KMS-11 (cell line): ENCODE results near the gene PTPN4.
A peak's percentile ranks its signal among the peaks of the same experiment; 100 is the strongest.

ENCODE experiments used
- H2AFZ ChIP-seq: fragments of 200-600 bp; sonication (generic); 2 replicates; pipeline ENCODE4 v1.6.1; 2016; ENCODE audit warnings: antibody characterized with exemption, mixed run types, low read depth
- H3K27ac ChIP-seq: fragments of 200-600 bp; sonication (generic); 2 replicates; pipeline ENCODE4 v1.6.1; 2016; ENCODE audit warnings: mild to moderate bottlenecking, mixed run types
- H3K27me3 ChIP-seq: fragments of 200-600 bp; sonication (generic); 2 replicates; pipeline ENCODE4 v1.6.1; 2017; ENCODE audit warnings: mild to moderate bottlenecking, low read depth, mixed run types, moderate library complexity; ENCODE audit not compliant: insufficient read depth
- H3K36me3 ChIP-seq: fragments of 200-600 bp; sonication (generic); 2 replicates; pipeline ENCODE4 v1.6.1; 2017; ENCODE audit warnings: mild to moderate bottlenecking, mixed run types; ENCODE audit not compliant: insufficient read depth
- H3K4me1 ChIP-seq: fragments of 200-600 bp; sonication (generic); 2 replicates; pipeline ENCODE4 v1.6.1; 2016; ENCODE audit warnings: mild to moderate bottlenecking, low read depth, mixed run types; ENCODE audit not compliant: poor library complexity, severe bottlenecking
- H3K4me2 ChIP-seq: fragments of 200-600 bp; sonication (generic); 2 replicates; pipeline ENCODE4 v1.7.0; 2016; ENCODE audit warnings: mild to moderate bottlenecking, mixed run types
- H3K4me3 ChIP-seq: fragments of 200-600 bp; sonication (generic); IDR thresholded peaks from 2 replicates; pipeline ENCODE4 v1.6.1; 2017; ENCODE audit warnings: low read depth, low read length, mixed read lengths; ENCODE audit not compliant: insufficient read depth
- H3K79me2 ChIP-seq: fragments of 200-600 bp; sonication (generic); 2 replicates; pipeline ENCODE4 v1.6.1; 2016; ENCODE audit warnings: low read depth, mixed run types; ENCODE audit not compliant: insufficient read depth
- H3K9ac ChIP-seq: fragments of 200-600 bp; sonication (generic); 2 replicates; pipeline ENCODE4 v1.6.1; 2016; ENCODE audit warnings: mild to moderate bottlenecking, mixed run types
- H4K20me1 ChIP-seq: fragments of 200-600 bp; sonication (generic); 2 replicates; pipeline ENCODE4 v1.6.1; 2016; ENCODE audit warnings: mild to moderate bottlenecking, mixed run types; ENCODE audit not compliant: insufficient read depth
- TF ChIP-seq, protein P1 (sequence below): fragments of 200-600 bp; sonication (generic); conservative IDR thresholded peaks from 2 replicates; pipeline ENCODE4 v1.6.1; 2017; ENCODE audit warnings: low read depth, mild to moderate bottlenecking, antibody characterized with exemption, low read length, moderate library complexity, mixed read lengths

PTPN4 gene

DNA sequence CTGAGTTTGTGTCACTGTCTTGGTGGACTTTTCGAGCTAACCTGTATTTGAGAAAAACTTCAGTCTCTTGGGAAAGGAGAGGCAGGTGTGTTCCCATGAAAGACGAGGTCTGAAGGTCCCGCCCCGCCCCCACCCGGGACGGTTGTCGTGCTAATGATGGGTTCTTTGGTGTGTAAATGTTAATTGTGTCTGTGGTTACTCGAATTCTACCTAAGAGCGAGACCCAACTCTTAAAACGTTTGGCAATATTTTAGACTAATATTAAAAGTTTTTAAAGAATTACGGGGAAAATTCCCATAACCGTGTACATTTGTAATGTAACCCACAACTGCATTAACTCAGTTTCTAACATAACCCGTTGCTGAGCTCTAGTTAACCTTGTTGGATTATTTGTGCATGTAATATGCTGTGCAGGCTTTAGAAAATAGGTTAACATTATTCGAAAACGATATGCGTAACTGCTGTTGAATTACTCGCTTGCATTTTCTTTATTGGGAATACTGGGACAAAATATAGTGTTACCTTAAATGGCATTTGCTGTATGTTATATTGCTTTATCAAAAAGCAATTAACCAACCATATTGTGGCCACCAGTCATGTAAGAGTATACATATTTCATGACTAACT lies 254.0 kb downstream of the PTPN4 start:
- H3K36me3 ChIP-seq: no peaks in the 10 kb centered on the region
- peak overlapping the region; percentile 32; the same call in 1 of the 2 replicates for H3K9ac ChIP-seq
- no peaks in the 10 kb centered on the region for H4K20me1 ChIP-seq
- peak overlapping the region; percentile 69 for H2AFZ ChIP-seq
- H3K4me2 ChIP-seq: peak overlapping the region; percentile 97
- no peaks in the 10 kb centered on the region for H3K27me3 ChIP-seq
- H3K79me2 ChIP-seq: no peaks in the 10 kb centered on the region
- peak overlapping the region; percentile 31 for H3K4me3 ChIP-seq
- H3K4me1 ChIP-seq: peaks cover 33% of the 10 kb centered on the region
- TF ChIP-seq, protein P1, sequence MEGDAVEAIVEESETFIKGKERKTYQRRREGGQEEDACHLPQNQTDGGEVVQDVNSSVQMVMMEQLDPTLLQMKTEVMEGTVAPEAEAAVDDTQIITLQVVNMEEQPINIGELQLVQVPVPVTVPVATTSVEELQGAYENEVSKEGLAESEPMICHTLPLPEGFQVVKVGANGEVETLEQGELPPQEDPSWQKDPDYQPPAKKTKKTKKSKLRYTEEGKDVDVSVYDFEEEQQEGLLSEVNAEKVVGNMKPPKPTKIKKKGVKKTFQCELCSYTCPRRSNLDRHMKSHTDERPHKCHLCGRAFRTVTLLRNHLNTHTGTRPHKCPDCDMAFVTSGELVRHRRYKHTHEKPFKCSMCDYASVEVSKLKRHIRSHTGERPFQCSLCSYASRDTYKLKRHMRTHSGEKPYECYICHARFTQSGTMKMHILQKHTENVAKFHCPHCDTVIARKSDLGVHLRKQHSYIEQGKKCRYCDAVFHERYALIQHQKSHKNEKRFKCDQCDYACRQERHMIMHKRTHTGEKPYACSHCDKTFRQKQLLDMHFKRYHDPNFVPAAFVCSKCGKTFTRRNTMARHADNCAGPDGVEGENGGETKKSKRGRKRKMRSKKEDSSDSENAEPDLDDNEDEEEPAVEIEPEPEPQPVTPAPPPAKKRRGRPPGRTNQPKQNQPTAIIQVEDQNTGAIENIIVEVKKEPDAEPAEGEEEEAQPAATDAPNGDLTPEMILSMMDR: no peak
- no peak overlapping the region for H3K27ac ChIP-seq

DNA sequence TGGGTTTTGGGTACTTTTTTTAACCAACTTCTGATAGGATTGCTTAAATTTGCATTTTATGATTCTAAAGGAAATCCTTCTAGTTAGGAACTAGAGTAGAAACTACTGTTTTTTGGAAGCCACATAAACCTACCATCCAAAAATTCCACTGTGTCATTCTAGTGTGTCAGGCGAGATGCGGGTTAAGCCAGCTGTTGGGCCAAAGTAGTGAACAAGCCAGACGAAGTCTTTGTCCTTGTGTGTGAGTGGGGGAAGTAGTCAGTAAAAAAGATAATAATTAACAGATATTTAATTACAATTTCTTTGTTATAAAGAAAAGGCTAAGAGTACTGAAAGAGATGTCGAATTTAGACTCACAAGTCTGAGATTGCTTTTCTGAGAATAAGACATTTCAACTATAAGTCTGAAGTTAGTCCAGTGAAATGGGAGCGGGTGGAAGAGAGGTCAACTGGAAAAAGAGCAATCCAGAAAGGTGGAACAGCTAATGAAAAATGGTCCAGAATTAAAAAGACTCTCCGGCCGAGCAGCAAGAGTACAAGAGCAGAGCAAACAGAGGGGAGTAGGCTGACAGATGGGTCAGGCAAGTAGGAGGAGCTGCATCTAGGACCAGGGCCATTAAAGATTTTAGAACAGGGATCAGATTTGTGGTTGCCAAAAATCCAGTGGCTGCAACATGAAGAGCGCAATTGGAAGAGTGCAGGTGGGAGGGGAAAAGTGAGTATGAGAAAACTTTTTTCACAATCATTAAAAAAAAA lies 254.7 kb downstream of the PTPN4 start:
- Histone ChIP-seq H3K79me2 (no peaks in the 10 kb centered on the region), H3K4me2 (peak overlapping the region; percentile 97), H3K27me3 (no peaks in the 10 kb centered on the region), H3K36me3 (no peaks in the 10 kb centered on the region), H2AFZ (no peak overlapping the region), H4K20me1 (no peaks in the 10 kb centered on the region), H3K27ac (no peak overlapping the region), H3K4me3 (no peak overlapping the region), H3K9ac (no peak overlapping the region), H3K4me1 (peaks cover 33% of the 10 kb centered on the region)
- TF ChIP-seq, protein P1: no peak

DNA sequence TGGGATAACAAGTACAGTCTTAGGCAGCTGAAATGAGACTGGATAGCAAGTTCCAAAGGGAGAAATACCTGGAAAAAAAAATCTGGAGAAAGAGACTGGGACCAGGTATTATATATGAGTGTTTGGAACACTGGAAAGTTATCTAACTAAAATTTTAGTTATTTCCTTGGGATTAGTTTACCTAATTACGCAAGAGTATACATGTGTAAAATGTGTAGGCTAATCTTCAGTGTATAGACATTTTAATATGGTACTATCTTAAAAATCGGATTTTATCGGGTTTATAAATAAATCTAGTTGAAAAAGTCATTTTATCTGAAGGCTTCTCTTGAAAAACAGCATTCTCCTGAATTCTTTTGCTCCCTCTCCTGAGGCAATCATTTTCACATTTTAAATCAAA lies 257.1 kb downstream of the PTPN4 start:
- TF ChIP-seq, protein P1: no peak

DNA sequence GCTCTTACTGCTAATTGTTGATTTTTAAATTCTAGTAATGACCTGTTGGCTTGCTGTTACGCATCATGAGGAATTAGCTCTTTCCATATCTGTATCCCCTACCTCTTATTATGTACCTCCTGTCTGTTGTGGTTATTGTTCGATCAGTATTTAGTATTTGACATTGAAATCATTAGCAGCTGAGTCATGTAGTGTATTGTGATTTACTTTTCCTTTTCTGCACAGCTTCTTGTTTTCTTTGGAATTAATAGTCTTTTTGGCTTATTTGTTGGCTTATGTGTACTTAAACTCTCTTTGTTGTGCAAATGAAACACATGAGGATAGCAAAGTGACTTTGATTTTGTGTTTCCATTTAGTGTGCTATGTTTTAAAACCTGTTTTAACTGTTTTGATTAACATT lies 257.5 kb downstream of the PTPN4 start:
- Histone ChIP-seq H3K36me3 (no peaks in the 10 kb centered on the region), H3K4me1 (peaks cover 11% of the 10 kb centered on the region), H3K4me2 (no peak overlapping the region), H3K4me3 (no peak overlapping the region), H3K9ac (no peak overlapping the region), H3K27ac (no peak overlapping the region), H4K20me1 (no peaks in the 10 kb centered on the region), H3K27me3 (no peaks in the 10 kb centered on the region), H2AFZ (no peak overlapping the region), H3K79me2 (no peaks in the 10 kb centered on the region)
- TF ChIP-seq, protein P1: no peak

More for the DNA sequence above, 257.1 kb downstream of the PTPN4 start:
- no peak overlapping the region for H3K4me2 ChIP-seq
- no peaks in the 10 kb centered on the region for H3K79me2 ChIP-seq
- H2AFZ ChIP-seq: no peak overlapping the region
- H3K4me1 ChIP-seq: peaks cover 14% of the 10 kb centered on the region
- no peaks in the 10 kb centered on the region for H3K36me3 ChIP-seq
- H4K20me1 ChIP-seq: no peaks in the 10 kb centered on the region
- no peak overlapping the region for H3K9ac ChIP-seq
- no peak overlapping the region for H3K4me3 ChIP-seq
- no peak overlapping the region for H3K27ac ChIP-seq
- no peaks in the 10 kb centered on the region for H3K27me3 ChIP-seq
